Measurements from ENCODE around the gene TNIP3.

TNIP3 gene

DNA sequence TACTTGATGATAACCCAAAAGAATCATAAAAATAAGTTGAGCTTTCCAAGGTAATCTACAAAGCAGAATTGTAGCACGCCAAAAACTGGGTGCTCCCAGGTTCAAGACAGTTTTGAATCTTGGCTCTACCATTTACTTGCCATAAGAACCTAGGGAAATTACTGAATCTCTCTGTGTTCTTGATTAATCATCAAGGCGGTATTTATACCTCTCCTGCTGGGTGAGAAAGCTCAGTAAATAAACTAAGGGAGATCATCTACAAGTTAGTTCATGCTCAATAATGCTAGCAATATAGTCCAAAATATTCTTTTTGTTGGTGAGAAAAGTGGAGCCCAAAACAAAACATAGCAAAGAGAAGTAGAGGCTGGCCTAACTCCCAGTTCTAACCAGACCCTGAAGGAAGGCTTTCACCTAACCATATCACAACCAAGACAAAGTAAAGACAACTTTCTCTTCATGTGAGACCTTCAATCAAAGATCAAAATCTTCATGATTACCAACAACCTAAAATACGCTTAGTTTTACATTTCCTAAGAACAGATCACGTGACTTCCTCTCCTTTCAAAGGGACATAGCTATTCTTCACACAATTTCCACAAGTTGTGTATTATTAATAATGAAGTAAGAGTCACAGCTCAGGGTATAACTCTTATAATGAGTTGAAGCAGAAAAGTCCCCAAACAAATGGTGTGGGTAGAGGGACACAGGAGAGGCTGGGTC lies 34.4 kb downstream of the TNIP3 start:
- no peak for DNase-seq

DNA sequence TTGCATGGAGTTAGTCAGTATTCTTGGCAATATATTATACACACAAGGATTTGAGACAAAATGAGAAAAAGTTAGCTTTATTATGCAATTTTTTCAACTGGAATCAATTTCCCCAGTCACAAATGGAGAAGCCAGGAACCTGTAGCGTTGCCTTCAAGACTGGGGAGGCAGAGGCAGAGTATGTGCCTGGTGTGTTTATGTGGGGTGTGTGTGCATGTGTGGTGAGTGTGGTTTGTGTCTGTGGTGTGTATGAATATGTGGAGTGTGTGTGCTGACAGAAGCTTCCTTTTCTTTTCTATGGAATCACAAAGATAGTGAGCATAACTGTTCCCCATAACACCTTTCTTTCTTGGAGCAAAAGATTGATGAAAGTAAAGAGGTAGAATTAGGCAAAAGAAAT lies 37.0 kb downstream of the TNIP3 start:
- no peak for DNase-seq

GRCh38 chr4:121126449-121127006 lies 37.6 kb downstream of the TNIP3 start:
- DNase-seq = no peak

GRCh38 chr4:121125498-121125885 lies 38.6 kb downstream of the TNIP3 start:
- DNase-seq = no peak

- DNase-seq = no peak
Measured at GRCh38 chr4:121122661-121123060, 41.5 kb downstream of the TNIP3 start.

GRCh38 chr4:121119715-121120114 lies 44.4 kb downstream of the TNIP3 start:
- no peak for DNase-seq

- no peak for DNase-seq
Measured at GRCh38 chr4:121118344-121118743, 45.8 kb downstream of the TNIP3 start.

- DNase-seq = no peak
Measured at GRCh38 chr4:121114756-121115155, 49.4 kb downstream of the TNIP3 start.

DNA sequence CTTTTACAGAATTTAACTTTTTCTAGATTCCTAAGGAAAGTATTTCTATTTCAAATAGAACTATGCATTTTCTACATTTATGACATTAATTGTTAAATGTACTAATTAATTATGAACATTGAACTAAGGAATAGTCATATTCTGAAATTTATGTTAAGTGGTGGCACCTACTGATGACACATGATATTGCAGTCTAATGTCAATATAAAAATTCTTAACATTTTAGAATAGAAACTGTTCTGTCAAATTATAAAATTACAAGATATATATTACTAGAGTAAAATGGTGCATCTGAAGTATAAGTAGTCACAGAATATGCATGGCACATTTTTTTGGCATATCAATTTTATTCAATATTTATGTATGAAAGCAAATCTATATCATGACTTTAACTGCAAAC lies 51.6 kb downstream of the TNIP3 start:
- no peak for DNase-seq

- no peak for DNase-seq
Measured at GRCh38 chr4:121108557-121108956, 55.6 kb downstream of the TNIP3 start.

DNA sequence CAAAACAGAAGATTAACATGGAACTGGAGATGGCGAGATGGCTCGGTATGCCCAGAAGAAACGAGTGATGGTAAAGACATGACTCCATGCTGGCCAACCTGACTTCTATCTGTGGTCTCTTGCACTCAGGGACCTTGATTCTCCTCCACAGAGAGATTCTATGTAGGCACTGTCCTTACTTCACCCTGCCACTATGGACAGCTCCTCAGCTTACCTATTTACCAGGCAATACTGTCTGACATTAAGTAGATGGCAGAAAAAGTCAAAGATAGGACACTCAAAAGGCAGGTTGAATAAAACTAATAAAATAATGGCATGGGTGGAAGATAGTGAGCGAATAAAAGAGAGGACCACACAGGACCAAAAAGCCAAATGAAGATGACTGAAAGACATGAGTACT lies 56.6 kb downstream of the TNIP3 start:
- no peak for DNase-seq

DNA sequence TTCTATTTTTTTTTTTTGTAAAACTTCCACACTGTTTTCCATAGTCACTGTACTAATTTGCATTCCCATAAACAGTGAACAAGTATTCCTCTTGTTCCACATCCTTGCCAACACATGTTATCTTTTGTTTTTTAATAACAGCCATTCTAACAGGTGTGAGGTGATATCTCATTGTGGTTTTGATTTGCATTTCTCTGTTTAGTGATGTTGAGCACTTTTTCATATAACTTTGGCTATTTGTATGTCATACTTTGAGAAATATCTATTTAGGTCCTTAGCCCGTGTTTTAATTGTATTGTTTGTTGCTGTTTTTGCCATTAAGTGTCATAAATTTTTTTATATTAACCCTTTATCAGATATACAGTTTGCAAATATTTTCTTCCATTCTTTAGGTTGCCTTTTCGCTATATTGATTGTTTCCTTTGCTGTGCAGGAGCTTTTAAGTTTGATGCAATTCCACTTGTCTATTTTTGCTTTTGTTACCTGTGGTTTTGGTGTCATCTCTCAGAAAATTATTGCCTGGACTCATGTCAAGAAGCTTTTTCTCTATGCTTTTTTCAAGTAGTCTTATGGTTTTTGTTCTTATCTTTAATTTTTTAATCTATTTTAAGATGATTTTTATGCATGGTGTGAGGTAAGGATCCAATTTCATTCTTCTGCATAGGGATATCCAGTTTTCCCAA lies 63.9 kb downstream of the TNIP3 start:
- no peak for DNase-seq

DNA sequence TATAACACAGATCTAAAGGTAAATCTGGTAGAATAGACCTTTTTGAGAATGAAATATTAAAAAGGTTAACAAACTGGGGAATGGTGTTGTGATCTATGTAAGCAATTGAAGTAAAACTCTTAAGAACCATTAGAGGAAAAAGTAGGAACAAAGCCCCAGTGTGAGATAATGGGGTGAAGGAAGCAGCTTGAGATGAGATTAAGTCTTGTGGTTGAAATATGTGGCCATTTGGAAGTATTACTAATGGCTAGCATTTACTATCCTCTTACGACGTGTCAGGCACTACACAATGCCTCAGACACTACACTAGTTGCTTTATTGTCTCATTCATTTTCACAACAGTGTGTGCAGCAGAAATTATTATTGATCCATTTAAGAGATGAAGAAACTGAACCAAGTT lies 65.9 kb downstream of the TNIP3 start:
- no peak for DNase-seq

DNA sequence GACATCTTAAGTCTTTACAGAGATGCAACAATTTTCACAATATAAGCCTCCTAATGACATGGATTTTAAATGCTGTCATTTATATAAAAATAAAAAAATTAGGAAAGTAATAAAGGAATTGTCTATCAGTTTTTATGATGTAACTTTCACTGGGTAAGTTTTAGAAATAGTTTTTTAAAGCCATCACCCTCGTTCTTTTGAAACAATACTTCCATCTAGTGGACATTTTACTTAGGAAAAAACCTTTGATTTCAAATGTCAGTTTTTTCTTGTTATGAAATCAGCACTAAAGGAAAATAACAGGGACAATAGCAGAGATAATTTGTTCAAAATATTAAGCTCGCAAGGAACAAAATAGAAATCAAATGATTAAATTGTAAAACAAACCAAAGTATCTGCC lies 67.5 kb downstream of the TNIP3 start:
- no peak for DNase-seq

- DNase-seq = no peak
Measured at GRCh38 chr4:121096191-121096590, 67.9 kb downstream of the TNIP3 start.

DNA sequence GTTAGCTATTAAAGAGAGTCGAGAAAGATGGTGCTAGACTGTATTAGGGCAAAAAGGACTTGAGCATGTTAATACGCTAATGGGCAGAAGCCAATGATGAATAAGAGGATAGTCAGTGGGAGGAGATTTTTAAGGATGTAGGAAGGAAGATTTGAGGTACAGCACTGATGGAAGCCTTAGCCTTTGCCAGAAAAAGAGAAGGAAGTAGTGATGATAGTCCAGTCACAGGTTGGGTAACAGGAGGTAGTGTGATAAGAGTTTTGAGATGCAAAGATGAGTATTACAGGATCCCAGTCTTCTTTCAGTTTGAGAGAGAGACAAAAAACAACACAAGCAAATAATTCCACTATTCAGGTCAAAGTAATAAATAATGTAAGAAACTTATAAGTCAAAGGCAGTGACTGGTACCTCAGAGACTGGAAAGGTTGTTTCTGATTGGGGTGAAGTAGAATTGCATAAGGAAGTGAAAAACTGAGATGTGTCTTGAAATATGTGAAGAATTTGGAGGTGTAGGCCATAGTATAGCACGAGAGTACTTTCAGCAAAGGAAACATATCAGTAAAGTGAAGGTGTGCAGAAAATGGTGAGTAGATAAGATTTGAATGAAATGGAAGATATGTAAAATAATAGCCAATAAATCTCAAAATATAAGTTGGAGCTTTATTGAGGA lies 69.7 kb downstream of the TNIP3 start:
- DNase-seq = no peak

DNA sequence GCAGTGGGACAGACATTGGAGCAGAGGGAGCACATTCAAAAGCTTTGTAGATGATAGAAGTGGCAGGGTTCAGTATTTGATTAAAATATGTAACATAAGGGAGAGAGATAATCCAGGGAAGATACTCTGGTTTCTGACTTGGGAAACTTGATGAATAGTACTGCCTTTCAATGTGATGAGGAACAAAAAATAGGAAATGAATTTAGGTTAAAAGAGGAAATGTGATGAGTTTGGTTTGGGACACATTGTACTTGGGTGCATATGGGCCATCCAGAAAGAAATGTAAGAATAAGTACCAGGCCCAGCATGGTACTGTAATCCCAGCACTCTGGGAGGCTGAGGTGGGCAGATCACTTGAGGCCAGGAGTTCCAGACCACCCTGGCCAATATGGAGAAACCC lies 70.9 kb downstream of the TNIP3 start:
- no peak for DNase-seq

DNA sequence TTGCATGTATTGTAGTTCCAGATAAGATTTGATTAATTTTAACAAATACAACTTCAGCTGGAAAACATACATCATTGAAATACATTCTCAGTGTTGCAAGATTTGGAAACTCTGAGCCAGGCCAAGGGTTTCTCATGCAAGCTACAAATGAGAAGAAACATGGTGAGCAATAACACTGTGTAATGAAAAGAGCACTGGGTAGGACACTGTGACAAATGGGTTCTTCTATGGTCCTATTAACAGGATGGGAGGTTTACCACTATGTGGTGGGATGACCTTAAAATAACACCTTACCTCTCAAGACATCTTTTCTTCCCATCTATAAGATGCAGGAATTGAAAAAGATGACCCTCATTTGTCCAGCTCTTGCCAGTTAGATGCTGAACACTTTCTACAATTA lies 72.2 kb downstream of the TNIP3 start:
- DNase-seq = no peak

- no peak for DNase-seq
Measured at GRCh38 chr4:121088867-121089266, 75.3 kb downstream of the TNIP3 start.
